ENCODE results near the gene METTL16. TPM values are rescaled to one million over a fixed set of nuclear protein-coding genes. Genes with fewer than 3 reads are reported as not detected.

The METTL16 gene, protein sequence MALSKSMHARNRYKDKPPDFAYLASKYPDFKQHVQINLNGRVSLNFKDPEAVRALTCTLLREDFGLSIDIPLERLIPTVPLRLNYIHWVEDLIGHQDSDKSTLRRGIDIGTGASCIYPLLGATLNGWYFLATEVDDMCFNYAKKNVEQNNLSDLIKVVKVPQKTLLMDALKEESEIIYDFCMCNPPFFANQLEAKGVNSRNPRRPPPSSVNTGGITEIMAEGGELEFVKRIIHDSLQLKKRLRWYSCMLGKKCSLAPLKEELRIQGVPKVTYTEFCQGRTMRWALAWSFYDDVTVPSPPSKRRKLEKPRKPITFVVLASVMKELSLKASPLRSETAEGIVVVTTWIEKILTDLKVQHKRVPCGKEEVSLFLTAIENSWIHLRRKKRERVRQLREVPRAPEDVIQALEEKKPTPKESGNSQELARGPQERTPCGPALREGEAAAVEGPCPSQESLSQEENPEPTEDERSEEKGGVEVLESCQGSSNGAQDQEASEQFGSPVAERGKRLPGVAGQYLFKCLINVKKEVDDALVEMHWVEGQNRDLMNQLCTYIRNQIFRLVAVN
- 6.6 and 18.3 TPM in 2 replicates for total RNA-seq

DNA sequence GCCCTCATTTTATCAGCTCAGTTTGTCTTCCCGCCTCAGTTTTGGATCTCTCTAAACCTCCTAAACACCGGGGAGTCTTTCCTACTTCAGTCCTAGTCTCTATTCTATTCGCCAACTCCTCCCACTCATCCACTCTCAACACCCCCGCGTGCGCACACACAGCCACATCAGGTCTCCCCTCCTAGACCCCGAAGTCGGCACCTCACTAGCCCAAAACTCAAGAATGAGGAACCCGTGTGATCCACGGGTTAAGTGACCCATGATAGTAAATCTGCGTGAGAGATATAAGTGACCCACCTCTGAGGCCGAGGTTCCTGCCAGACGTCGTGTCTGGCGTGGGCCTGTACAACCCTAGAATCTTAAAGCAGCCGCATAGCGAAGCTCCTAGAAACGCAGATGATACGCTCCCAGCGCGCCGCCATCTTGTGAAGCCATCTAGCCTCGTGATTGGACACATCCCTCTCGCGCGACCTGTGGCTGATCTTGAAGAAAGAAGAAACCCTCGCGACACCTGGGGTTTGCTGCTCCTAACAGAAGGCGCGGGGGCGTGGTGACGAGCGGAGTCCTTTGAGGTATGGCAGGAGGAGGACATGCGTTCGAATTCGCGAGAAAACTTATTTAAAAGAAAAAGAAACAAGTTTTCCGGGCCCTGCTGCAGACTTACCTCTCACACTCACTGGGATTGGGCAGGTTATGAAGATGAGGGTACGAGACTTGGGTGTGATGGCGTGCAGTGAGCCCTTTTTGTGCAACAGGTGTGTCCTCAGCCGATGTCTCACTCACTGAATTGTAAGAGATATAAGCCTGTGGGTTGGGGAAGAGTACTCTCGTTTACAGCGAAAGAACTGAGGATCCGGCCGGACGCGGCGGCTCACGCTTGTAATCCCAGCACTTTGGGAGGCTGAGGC, at the start of gene METTL16:
Gene METTL16 (minus strand): TSS at position 427 of the 908 bp plus-strand sequence. CDS start 9,557 bp downstream, outside the sequence.

DNA sequence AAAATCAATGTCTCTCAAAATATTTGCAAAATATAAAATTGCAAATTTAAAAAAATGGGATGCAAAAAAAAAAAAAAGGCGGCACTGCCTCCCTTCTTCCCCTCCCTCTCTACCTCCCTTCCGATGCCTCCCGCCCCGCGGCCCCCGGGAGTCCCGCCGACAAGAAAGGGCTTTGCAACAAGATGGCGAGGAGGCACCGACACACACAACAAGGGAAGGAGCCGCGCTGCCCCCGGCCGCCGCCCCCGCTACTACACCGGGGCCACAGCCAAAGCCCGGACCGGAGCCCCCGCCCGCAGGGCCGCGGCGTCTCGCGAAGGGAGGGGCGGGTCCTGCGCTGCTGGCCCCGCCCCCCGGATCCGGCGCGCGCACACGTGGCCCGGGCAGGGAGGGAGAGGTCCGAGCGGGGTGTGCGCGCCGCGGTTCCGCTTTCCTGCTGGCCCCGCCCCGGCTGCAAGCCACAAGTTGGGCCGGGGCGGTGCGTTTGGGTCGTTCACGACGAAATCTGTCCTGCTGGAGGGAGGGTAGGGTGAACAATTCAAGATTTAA, 110.7 kb downstream of the METTL16 start, which contains the start of gene MNT:
Gene MNT (minus strand): TSS at position 184 of the 549 bp plus-strand sequence. CDS start 348 bp downstream, outside the sequence.

Small RNA genes lying within 50 kb of the gene (small RNA-seq; reads per million reads assigned to genes)
- not detected for gene AC006435.3 (ENCODE audit: low replicate concordance)
- gene AC006435.4 (ENCODE audit: low replicate concordance) = not detected
- gene AC006435.5 (ENCODE audit: low replicate concordance) = not detected

Other genes starting within 250 kb of the METTL16 start
- gene SMG6, start 208.1 kb downstream of the METTL16 start, total RNA-seq = 36.3 and 43.2 TPM in 2 replicates
- gene SRR, start 207.9 kb downstream of the METTL16 start, total RNA-seq = 21.7 and 24.3 TPM in 2 replicates
- gene TSR1, start 175.4 kb downstream of the METTL16 start, total RNA-seq = 47.1 and 66.9 TPM in 2 replicates
- gene SGSM2, start 174.4 kb downstream of the METTL16 start, total RNA-seq = 24.2 and 38.1 TPM in 2 replicates
- 10.0 and 15.8 TPM in 2 replicates for gene MNT, start 110.8 kb downstream of the METTL16 start, total RNA-seq
- gene PAFAH1B1, start 81.8 kb upstream of the METTL16 start, total RNA-seq = 74.6 and 117 TPM in 2 replicates
- gene CLUH, start 199.9 kb upstream of the METTL16 start, total RNA-seq = 42.7 and 80.2 TPM in 2 replicates
- gene CCDC92B, start 237.8 kb upstream of the METTL16 start, total RNA-seq = not detected in 2 replicates

Data from placental pericyte (primary cell).